OCI-LY1 (cell line): ENCODE results near the gene HDAC1.
"Not testable (repeated sequence)": the region's sequence is repeated elsewhere in the genome, so short reads cannot be mapped to it uniquely, and the experiment has no call there.

Experiments
- H2AFZ ChIP-seq: fragments of 200-600 bp; sonication (generic), shearing (Covaris generic); 2 replicates; pipeline ENCODE4 v1.6.0; 2014; ENCODE audit warnings: antibody characterized with exemption, mild to moderate bottlenecking, low read length
- H3F3A ChIP-seq: fragments of 200-600 bp; sonication (generic), shearing (Covaris generic); 2 replicates; pipeline ENCODE4 v1.6.0; 2014; ENCODE audit warnings: mild to moderate bottlenecking, antibody characterized with exemption, low read length, moderate library complexity; ENCODE audit not compliant: insufficient read depth
- H3K27ac ChIP-seq: fragments of 200-600 bp; sonication (generic); 2 replicates; pipeline ENCODE4 v1.5.1; 2014; ENCODE audit warnings: low read length, mixed run types, mild to moderate bottlenecking, low read depth; ENCODE audit not compliant: poor library complexity, severe bottlenecking
- H3K27me3 ChIP-seq: fragments of 200-600 bp; sonication (generic); 2 replicates; pipeline ENCODE4 v1.6.0; 2014; ENCODE audit warnings: antibody characterized with exemption, mild to moderate bottlenecking, low read length, moderate library complexity; ENCODE audit not compliant: insufficient read depth
- H3K36me3 ChIP-seq: fragments of 200-600 bp; sonication (generic); 2 replicates; pipeline ENCODE4 v1.6.1; 2014; ENCODE audit warnings: mild to moderate bottlenecking, antibody characterized with exemption, low read length, moderate library complexity, mixed read lengths; ENCODE audit not compliant: insufficient read depth
- H3K4me1 ChIP-seq: fragments of 200-600 bp; sonication (generic); 2 replicates; pipeline ENCODE4 v1.5.1; 2014; ENCODE audit warnings: mild to moderate bottlenecking, low read length, moderate library complexity; ENCODE audit not compliant: insufficient read depth, severe bottlenecking
- H3K4me2 ChIP-seq: fragments of 200-600 bp; sonication (generic), shearing (Covaris generic); 2 replicates; pipeline ENCODE4 v1.6.1; 2014; ENCODE audit warnings: low read length
- H3K4me3 ChIP-seq: fragments of 200-600 bp; sonication (generic); 2 replicates; pipeline ENCODE4 v1.5.1; 2014; ENCODE audit warnings: low read length, low read depth, mild to moderate bottlenecking, mixed read lengths; ENCODE audit not compliant: poor library complexity, severe bottlenecking
- H3K79me2 ChIP-seq: fragments of 200-600 bp; shearing (Covaris generic); 2 replicates; pipeline ENCODE4 v1.6.1; 2016; ENCODE audit warnings: mixed run types, low read length, mixed read lengths; ENCODE audit not compliant: insufficient read depth
- H3K9ac ChIP-seq: fragments of 200-600 bp; sonication (generic), shearing (Covaris generic); 2 replicates; pipeline ENCODE4 v1.6.1; 2014; ENCODE audit warnings: mild to moderate bottlenecking, low read length, mixed read lengths
- H3K9me2 ChIP-seq: fragments of 200-600 bp; sonication (generic), shearing (Covaris generic); 2 replicates; pipeline ENCODE4 v1.6.1; 2014; ENCODE audit warnings: low read depth, mild to moderate bottlenecking, low read length, mixed read lengths
- H3K9me3 ChIP-seq: fragments of 200-600 bp; shearing (Covaris generic); 2 replicates; pipeline ENCODE4 v1.6.1; 2014; ENCODE audit warnings: low read length, mixed read lengths
- H4K20me1 ChIP-seq: fragments of 200-600 bp; sonication (generic), shearing (Covaris generic); 2 replicates; pipeline ENCODE4 v1.6.0; 2016; ENCODE audit warnings: mild to moderate bottlenecking, low read length; ENCODE audit not compliant: insufficient read depth
- EZH2 ChIP-seq: fragments of 200-600 bp; sonication (generic), shearing (Covaris generic); IDR thresholded peaks from 2 replicates; pipeline ENCODE4 v1.8.0; 2017; ENCODE audit warnings: borderline replicate concordance, mixed run types, mild to moderate bottlenecking, antibody characterized with exemption, low read length, moderate library complexity, mixed read lengths
- TF ChIP-seq, protein P1 (sequence below): fragments of 200-600 bp; sonication (generic), shearing (Covaris generic); IDR thresholded peaks from 2 replicates; pipeline ENCODE4 v1.5.1; 2017; ENCODE audit warnings: mild to moderate bottlenecking, antibody characterized with exemption, low read length, moderate library complexity, mixed read lengths

Gene HDAC1

DNA sequence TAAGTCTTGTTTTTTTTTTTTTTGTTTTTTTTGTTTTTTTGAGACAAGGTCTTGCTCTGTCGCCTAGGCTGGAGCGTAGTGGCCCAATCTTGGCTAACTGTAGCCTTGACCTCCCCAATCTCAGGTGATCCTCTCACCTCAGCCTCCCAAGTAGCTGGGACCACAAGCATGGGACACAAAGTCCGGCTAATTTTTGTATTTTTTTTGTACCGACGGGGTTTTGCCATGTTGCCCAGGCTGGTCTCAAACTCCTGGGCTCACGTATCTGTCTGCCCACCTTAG lies 34.7 kb upstream of the HDAC1 start:
- H3K9me3 ChIP-seq: no peaks in the 10 kb centered on the region
- no peaks in the 10 kb centered on the region for H4K20me1 ChIP-seq
- no peaks in the 10 kb centered on the region for H3K79me2 ChIP-seq
- peak overlapping the region; percentile 28 for H3K9ac ChIP-seq
- H3K4me3 ChIP-seq: no peak overlapping the region
- no peaks in the 10 kb centered on the region for H3K9me2 ChIP-seq
- no peaks in the 10 kb centered on the region for H3K36me3 ChIP-seq
- no peak overlapping the region for H2AFZ ChIP-seq
- TF ChIP-seq EZH2: no peak
- TF ChIP-seq, protein P1, sequence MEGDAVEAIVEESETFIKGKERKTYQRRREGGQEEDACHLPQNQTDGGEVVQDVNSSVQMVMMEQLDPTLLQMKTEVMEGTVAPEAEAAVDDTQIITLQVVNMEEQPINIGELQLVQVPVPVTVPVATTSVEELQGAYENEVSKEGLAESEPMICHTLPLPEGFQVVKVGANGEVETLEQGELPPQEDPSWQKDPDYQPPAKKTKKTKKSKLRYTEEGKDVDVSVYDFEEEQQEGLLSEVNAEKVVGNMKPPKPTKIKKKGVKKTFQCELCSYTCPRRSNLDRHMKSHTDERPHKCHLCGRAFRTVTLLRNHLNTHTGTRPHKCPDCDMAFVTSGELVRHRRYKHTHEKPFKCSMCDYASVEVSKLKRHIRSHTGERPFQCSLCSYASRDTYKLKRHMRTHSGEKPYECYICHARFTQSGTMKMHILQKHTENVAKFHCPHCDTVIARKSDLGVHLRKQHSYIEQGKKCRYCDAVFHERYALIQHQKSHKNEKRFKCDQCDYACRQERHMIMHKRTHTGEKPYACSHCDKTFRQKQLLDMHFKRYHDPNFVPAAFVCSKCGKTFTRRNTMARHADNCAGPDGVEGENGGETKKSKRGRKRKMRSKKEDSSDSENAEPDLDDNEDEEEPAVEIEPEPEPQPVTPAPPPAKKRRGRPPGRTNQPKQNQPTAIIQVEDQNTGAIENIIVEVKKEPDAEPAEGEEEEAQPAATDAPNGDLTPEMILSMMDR: no peak
- peak overlapping the region; percentile 51 for H3K4me2 ChIP-seq
- peak overlapping the region; percentile 100 for H3K27ac ChIP-seq
- peaks cover 67% of the 10 kb centered on the region for H3K4me1 ChIP-seq
- H3F3A ChIP-seq: 0 out of 2 replicates have a peak, but pooled peaks cover 3% of the 10 kb centered on the region
- no peaks in the 10 kb centered on the region for H3K27me3 ChIP-seq

DNA sequence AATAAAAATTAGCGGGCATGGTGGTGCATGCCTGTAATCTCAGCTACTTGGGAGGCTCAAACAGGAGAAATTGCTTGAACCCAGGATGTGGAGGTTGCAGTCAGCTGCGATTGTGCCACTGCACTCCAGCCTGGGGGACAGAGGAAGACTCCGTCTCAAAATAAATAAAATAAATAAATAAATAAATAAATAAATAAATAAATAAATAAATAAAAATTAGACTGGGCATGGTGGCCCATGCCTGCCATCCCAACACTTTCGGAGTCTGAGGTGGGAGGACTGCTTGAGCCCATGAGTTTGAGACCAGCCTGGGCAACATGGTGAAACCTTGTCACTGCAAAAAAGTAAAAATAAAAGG lies 28.7 kb upstream of the HDAC1 start:
- H3K27me3 ChIP-seq, H3K4me3 ChIP-seq, H3K9me3 ChIP-seq, H4K20me1 ChIP-seq, H3K9me2 ChIP-seq, H3K79me2 ChIP-seq, H2AFZ ChIP-seq, H3K36me3 ChIP-seq, H3F3A ChIP-seq: not testable (repeated sequence)
- Histone ChIP-seq H3K27ac (peak overlapping the region; percentile 96), H3K4me2 (peak overlapping the region; percentile 49; the same call in 1 of the 2 replicates), H3K4me1 (peaks cover 51% of the 10 kb centered on the region), H3K9ac (peak overlapping the region; percentile 2; the same call in 1 of the 2 replicates)

DNA sequence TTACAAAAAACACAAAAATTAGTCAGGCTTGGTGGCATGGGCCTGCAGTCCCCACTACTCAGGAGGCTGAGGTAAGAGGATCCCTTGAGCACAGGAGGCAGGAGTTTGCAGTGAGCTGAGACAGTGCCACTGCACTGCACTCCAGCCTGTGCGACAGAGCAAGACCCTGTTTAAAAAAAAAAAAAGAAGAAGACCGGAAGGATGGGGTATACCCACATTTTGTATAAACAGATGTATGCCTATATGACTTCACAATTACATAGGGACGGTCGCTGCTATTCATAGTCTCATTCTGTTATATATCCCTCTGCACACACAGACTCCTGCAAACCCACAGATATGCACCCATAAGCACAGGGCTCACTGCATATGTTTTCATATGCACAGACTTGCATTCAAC lies 28.1 kb upstream of the HDAC1 start:
- Histone ChIP-seq H3K9me3 (no peaks in the 10 kb centered on the region), H3K79me2 (no peaks in the 10 kb centered on the region), H3K4me2 (peak overlapping the region; percentile 49), H3K4me3 (no peak overlapping the region), H3K27ac (peak overlapping the region; percentile 96), H3K4me1 (peaks cover 45% of the 10 kb centered on the region), H3K9me2 (no peaks in the 10 kb centered on the region), H2AFZ (no peak overlapping the region), H4K20me1 (no peaks in the 10 kb centered on the region), H3K9ac (peak overlapping the region; percentile 47; the same call in 1 of the 2 replicates), H3K27me3 (no peaks in the 10 kb centered on the region), H3F3A (peaks cover 4% of the 10 kb centered on the region), H3K36me3 (no peaks in the 10 kb centered on the region)
- TF ChIP-seq EZH2: no peak
- TF ChIP-seq, protein P1: no peak

DNA sequence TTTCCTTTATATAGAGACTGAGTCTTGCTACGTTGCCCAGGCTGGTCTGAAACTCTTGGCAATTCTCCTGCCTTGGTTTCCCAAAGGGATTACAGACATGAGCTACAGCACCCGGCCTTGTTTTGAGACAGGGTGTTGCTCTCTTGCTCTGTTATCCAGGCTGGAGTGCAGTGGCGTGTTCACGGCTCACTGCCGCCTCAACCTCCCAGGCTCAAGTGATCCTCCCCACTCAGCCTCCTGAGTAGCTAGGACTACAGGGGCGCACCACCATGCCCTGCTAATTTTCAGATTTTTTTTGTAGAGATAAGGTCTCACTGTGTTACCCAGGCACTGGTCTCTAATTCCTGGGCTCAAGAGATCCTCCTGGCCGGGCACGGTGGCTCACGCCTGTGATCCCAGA lies 26.0 kb upstream of the HDAC1 start:
- no peaks in the 10 kb centered on the region for H3K79me2 ChIP-seq

More for the DNA sequence above, 26.0 kb upstream of the HDAC1 start:
- peak overlapping the region; percentile 48; the same call in 1 of the 2 replicates for H3K9ac ChIP-seq
- peaks cover 10% of the 10 kb centered on the region for H3F3A ChIP-seq
- H3K9me3 ChIP-seq: no peaks in the 10 kb centered on the region
- peaks cover 43% of the 10 kb centered on the region for H3K4me1 ChIP-seq
- H3K27me3 ChIP-seq: no peaks in the 10 kb centered on the region
- H3K27ac ChIP-seq: peak overlapping the region; percentile 96
- H3K36me3 ChIP-seq: no peaks in the 10 kb centered on the region
- H3K4me2 ChIP-seq: 0 out of 2 replicates have a peak overlapping the region, but pooled peaks have one; percentile 44
- H2AFZ ChIP-seq: no peak overlapping the region
- H3K4me3 ChIP-seq: no peak overlapping the region
- no peaks in the 10 kb centered on the region for H3K9me2 ChIP-seq
- TF ChIP-seq EZH2: no peak
- TF ChIP-seq, protein P1: no peak
- no peaks in the 10 kb centered on the region for H4K20me1 ChIP-seq
